ENCODE results near the gene OR2A12. TPM values are rescaled to one million over a fixed set of nuclear protein-coding genes. Genes with fewer than 3 reads are reported as not detected.

OR2A12 gene
- total RNA-seq, 1 donor from 2014 or later, result not detected

DNA sequence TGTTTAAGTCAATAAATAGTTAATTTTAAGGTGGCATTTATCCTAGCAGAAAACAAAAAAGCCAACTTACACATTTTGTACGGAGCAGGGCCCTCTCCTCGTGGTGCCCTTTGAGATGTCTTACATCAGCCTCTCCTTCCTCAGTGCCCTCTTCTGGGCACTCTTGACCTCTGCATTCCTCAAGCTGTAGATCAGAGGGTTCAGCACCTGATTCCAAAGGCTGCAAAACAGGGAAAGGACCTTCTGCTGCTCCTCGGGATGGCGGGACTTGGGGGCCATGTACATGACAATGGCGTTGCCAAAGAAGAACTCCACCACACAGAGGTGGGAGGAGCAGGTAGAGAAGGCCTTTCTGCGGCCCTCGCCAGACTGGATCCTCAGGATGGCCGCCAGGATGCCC lies 32.3 kb downstream of the OR2A12 start:
- intact Hi-C loops (cut with micrococcal nuclease), result no loop called here

DNA sequence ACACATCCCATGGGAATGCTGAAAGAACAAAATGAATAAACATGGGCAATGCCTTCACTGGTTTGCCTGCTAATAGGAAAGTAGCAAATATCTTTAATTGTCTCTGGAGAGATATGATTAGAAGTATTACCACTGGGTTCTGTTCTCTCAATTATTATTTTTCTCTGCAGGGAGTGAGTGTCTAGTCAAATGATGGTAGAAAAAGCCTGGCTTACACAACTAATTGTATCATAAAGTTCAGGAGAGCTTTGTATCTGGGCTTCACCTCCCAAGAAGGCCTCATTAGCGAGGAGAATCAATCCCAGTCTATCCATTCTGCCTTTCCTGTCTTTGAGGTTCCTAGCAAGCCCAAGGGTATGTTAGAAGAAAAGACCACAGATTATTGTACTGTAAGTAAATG lies 36.8 kb downstream of the OR2A12 start, which contains the start of gene OR2A14:
Gene OR2A14 (plus strand): TSS at position 301 of the 400 bp plus-strand sequence. CDS start 5,937 bp downstream, outside the sequence.
- intact Hi-C loops (cut with micrococcal nuclease), result loop anchor here (10.0 kb wide), 1 partner anchor 708 kb away; no protein-coding TSS in a partner anchor

GRCh38 chr7:144127714-144128334 lies 41.7 kb downstream of the OR2A12 start:
- intact Hi-C loops (cut with micrococcal nuclease), result loop anchor here (1.0 to 10.0 kb wide), 5 partner anchors 227 to 1121 kb away; no protein-coding TSS in a partner anchor

DNA sequence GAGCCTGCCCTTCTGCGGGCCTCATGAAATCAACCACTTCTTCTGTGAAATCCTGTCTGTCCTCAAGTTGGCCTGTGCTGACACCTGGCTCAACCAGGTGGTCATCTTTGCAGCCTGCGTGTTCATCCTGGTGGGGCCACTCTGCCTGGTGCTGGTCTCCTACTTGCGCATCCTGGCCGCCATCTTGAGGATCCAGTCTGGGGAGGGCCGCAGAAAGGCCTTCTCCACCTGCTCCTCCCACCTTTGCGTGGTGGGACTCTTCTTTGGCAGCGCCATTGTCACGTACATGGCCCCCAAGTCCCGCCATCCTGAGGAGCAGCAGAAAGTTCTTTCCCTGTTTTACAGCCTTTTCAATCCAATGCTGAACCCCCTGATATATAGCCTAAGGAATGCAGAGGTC lies 43.5 kb downstream of the OR2A12 start:
- intact Hi-C loops (cut with micrococcal nuclease), result loop anchor here (5.0 to 10.0 kb wide), 3 partner anchors 715 to 1122 kb away; no protein-coding TSS in a partner anchor

GRCh38 chr7:144130730-144131129 lies 44.7 kb downstream of the OR2A12 start:
- intact Hi-C loops (cut with micrococcal nuclease), result no loop called here

GRCh38 chr7:144132262-144132661 lies 46.2 kb downstream of the OR2A12 start:
- intact Hi-C loops (cut with micrococcal nuclease), result no loop called here

DNA sequence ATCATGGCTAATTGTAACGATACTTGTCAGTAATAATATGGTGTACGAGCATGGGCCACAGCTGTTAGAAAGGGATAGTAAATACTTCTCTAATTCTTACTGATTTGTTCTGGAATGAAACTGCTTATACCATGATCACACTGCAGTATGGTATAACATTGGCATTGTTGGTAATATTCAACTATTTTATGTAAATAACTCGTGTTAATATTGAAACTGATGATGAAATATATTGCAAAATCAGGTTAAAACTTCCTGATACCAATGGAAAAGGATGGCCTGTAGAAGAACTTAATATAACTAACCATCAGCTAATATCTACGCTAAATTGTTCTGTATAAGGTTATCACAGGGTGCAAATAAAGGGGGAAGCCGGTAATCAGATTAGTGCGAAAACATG lies 47.2 kb downstream of the OR2A12 start:
- intact Hi-C loops (cut with micrococcal nuclease), result no loop called here

GRCh38 chr7:144134116-144134515 lies 48.0 kb downstream of the OR2A12 start:
- intact Hi-C loops (cut with micrococcal nuclease), result no loop called here

DNA sequence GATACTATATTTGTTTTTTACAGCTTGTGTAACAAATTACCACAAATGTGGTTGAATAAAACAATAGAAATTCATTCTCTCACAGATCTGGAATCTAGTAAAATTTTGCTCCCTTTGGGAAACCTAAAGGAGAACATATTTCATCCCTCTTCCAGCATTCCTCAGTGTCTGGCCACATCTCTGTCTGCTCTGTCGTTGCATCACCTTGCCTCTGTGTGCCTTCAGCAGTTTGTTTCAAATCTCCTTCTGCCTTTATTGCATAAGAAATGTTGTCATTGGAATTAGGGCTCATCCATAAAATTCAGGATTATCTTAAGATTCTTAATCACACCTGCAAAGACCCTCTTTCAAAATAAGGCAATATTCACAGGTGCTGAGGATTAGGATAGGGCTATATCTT lies 51.4 kb downstream of the OR2A12 start:
- intact Hi-C loops (cut with micrococcal nuclease), result no loop called here

- intact Hi-C loops (cut with micrococcal nuclease), result no loop called here
These were observed 56.1 kb downstream of the OR2A12 start for GRCh38 chr7:144142187-144142586.

GRCh38 chr7:144144426-144144825 lies 58.3 kb downstream of the OR2A12 start:
- intact Hi-C loops (cut with micrococcal nuclease), result no loop called here

GRCh38 chr7:144148224-144148827 lies 62.2 kb downstream of the OR2A12 start:
- intact Hi-C loops (cut with micrococcal nuclease), result no loop called here

Other genes starting within 250 kb of the OR2A12 start
- 13.6 and 14.4 TPM in 2 replicates for gene TCAF1, start 184.1 kb upstream of the OR2A12 start, total RNA-seq
- gene OR2F2, start 151.0 kb upstream of the OR2A12 start, total RNA-seq, result not detected in 2 replicates
- gene OR2F1, start 131.4 kb upstream of the OR2A12 start, total RNA-seq, result not detected in 2 replicates
- not detected in 2 replicates for gene OR6B1, start 86.0 kb upstream of the OR2A12 start, total RNA-seq
- gene OR2A5, start 37.3 kb upstream of the OR2A12 start, total RNA-seq, result not detected in 2 replicates
- gene OR2A25, start 16.5 kb upstream of the OR2A12 start, total RNA-seq, result not detected in 2 replicates
- not detected in 2 replicates for gene OR2A2, start 23.3 kb downstream of the OR2A12 start, total RNA-seq
- not detected in 2 replicates for gene OR2A14, start 36.9 kb downstream of the OR2A12 start, total RNA-seq
- gene CTAGE4, start 97.2 kb downstream of the OR2A12 start, total RNA-seq, result 0.49 and 1.0 TPM in 2 replicates
- gene ARHGEF35, start 109.6 kb downstream of the OR2A12 start, total RNA-seq, result 2.9 and 3.6 TPM in 2 replicates
- 0.05 and 0.07 TPM in 2 replicates for gene OR2A42, start 153.3 kb downstream of the OR2A12 start, total RNA-seq
- 3.5 and 3.9 TPM in 2 replicates for gene OR2A7, start 178.5 kb downstream of the OR2A12 start, total RNA-seq
- gene CTAGE8, start 183.0 kb downstream of the OR2A12 start, total RNA-seq, result 2.5 and 2.9 TPM in 2 replicates
- gene OR2A1, start 226.1 kb downstream of the OR2A12 start, total RNA-seq, result not detected in 2 replicates